ENCODE results near the gene CEPT1.

DNA sequence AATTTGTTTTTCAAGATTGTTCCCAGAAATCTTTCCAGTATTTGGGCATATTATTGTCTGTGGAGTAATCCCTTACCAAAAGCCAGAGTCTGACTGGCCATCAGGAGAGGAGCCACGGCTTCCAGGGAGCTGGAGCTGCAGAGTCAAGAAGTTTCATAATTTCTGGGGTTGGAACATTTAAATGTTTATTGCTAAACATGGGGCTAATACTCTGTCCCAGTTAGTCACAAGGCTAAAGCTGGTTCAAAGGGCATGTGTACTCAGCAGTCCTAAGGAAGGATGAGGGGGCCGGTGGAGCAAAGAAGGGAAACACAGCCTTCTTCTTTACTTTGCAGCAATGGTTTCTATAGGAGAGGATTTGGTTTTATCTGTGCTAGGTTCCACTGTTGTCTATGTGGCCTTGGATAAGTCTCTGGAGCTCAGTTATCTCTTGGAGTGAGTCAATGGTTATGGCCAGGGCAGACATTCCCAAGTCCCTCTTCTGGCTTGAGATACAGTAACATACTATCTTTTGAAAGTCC is 51.0 kb downstream of the CEPT1 start:
- no peak for TF ChIP-seq POLR2A (IDR thresholded peaks at IDR 0.05)
- TF ChIP-seq CTCF (IDR thresholded peaks at IDR 0.05): no peak

Data from thyroid gland (tissue), 4 donors.